HEK293 (cell line): ENCODE results near the gene KRTAP20-2.

Source experiments
- CTCF ChIA-PET: fragments of 350-600 bp; formaldehyde crosslinking; extraction: SDS; loops from one replicate; lab custom pipeline; 2021; ENCODE audit warnings: antibody characterized with exemption; lab: Yijun Ruan, JAX
- POLR2A ChIA-PET: fragments of 300-600 bp; formaldehyde crosslinking; extraction: SDS; loops from one replicate; lab custom pipeline; 2020; ENCODE audit warnings: antibody characterized with exemption, inconsistent platforms; lab: Yijun Ruan, JAX
- H3K27ac ChIP-seq: fragments of 200-500 bp; sonication (Bioruptor generic); 2 replicates; pipeline ENCODE4 v1.5.1; 2014; ENCODE audit warnings: low read depth, low read length, control low read depth, inconsistent platforms; ENCODE audit errors: extremely low read depth
- H3K36me3 ChIP-seq, 2 experiments: fragments of 200-500 bp in 1 of 2; sonication (Bioruptor generic) in 1 of 2; 1 replicate in 1 of 2; 2 replicates in 1 of 2; pipeline ENCODE4 v1.5.1; 2014 to 2017; ENCODE audit warnings: inconsistent platforms in 2 of 2, low read length in 2 of 2; ENCODE audit not compliant: control insufficient read depth in 2 of 2, insufficient read depth in 1 of 2
- H3K4me1 ChIP-seq: fragments of 200-500 bp; sonication (Bioruptor generic); 2 replicates; pipeline ENCODE4 v1.5.1; 2014; ENCODE audit warnings: mild to moderate bottlenecking, low read length, inconsistent platforms; ENCODE audit not compliant: control insufficient read depth, insufficient read depth
- H3K4me3 ChIP-seq: 2 replicates; pipeline ENCODE4 v1.5.1; 2011; ENCODE audit warnings: low read depth, mild to moderate bottlenecking, control low read depth, low read length, moderate library complexity
- H3K9me3 ChIP-seq: fragments of 200-500 bp; sonication (Bioruptor generic); 2 replicates; pipeline ENCODE4 v1.5.1; 2014; ENCODE audit warnings: low read depth, low read length, inconsistent platforms; ENCODE audit not compliant: control insufficient read depth, insufficient read depth
- EGR2 ChIP-seq: fragments of 450-650 bp; formaldehyde crosslinking; IDR thresholded peaks from 2 replicates; pipeline ENCODE4 v1.5.1; 2016; ENCODE audit warnings: low read depth, missing biosample characterization, missing genetic modification characterization
- GLI4 ChIP-seq: fragments of 450-650 bp; formaldehyde crosslinking; IDR thresholded peaks from 2 replicates; pipeline ENCODE4 v1.5.1; 2016; ENCODE audit warnings: missing biosample characterization, missing genetic modification characterization
- GLIS1 ChIP-seq: fragments of 450-650 bp; formaldehyde crosslinking; IDR thresholded peaks from 2 replicates; pipeline ENCODE4 v1.5.1; 2016; ENCODE audit warnings: missing biosample characterization, missing genetic modification characterization
- HOXA7 ChIP-seq: sonication (generic); formaldehyde crosslinking; IDR thresholded peaks from 2 replicates; pipeline ENCODE4 v1.8.1; 2022; ENCODE audit warnings: missing genetic modification reagents, borderline replicate concordance
- IKZF3 ChIP-seq: fragments of 450-650 bp; IDR thresholded peaks from 2 replicates; pipeline ENCODE4 v1.5.0; 2018; ENCODE audit warnings: missing biosample characterization, mild to moderate bottlenecking, missing genetic modification characterization, moderate library complexity
- KLF10 ChIP-seq: fragments of 450-650 bp; IDR thresholded peaks from 2 replicates; pipeline ENCODE4 v1.5.1; 2018; ENCODE audit warnings: missing biosample characterization, mild to moderate bottlenecking, missing genetic modification characterization
- REPIN1 ChIP-seq: fragments of 450-650 bp; formaldehyde crosslinking; IDR thresholded peaks from 2 replicates; pipeline ENCODE4 v1.5.1; 2017; ENCODE audit warnings: missing biosample characterization, missing genetic modification characterization, low read depth
- ZBTB21 ChIP-seq: fragments of 450-650 bp; formaldehyde crosslinking; IDR thresholded peaks from 2 replicates; pipeline ENCODE4 v1.5.1; 2017; ENCODE audit warnings: missing biosample characterization, missing genetic modification characterization
- ZFP37 ChIP-seq: fragments of 450-650 bp; formaldehyde crosslinking; IDR thresholded peaks from 2 replicates; pipeline ENCODE4 v1.5.1; 2016; ENCODE audit warnings: missing biosample characterization, missing genetic modification characterization
- ZNF121 ChIP-seq: fragments of 450-650 bp; formaldehyde crosslinking; IDR thresholded peaks from 2 replicates; pipeline ENCODE4 v1.5.1; 2016; ENCODE audit warnings: missing biosample characterization, missing genetic modification characterization
- ZNF174 ChIP-seq: fragments of 450-650 bp; formaldehyde crosslinking; IDR thresholded peaks from 2 replicates; pipeline ENCODE4 v1.5.0; 2017; ENCODE audit warnings: missing biosample characterization, mild to moderate bottlenecking, missing genetic modification characterization
- ZNF19 ChIP-seq: fragments of 450-650 bp; formaldehyde crosslinking; IDR thresholded peaks from 2 replicates; pipeline ENCODE4; 2016; ENCODE audit warnings: missing biosample characterization, missing genetic modification characterization, low read depth
- ZNF2 ChIP-seq: fragments of 450-650 bp; formaldehyde crosslinking; IDR thresholded peaks from 2 replicates; pipeline ENCODE4 v1.5.1; 2016; ENCODE audit warnings: missing biosample characterization, missing genetic modification characterization
- ZNF24 ChIP-seq: fragments of 450-650 bp; formaldehyde crosslinking; IDR thresholded peaks from 2 replicates; pipeline ENCODE4 v1.5.1; 2016; ENCODE audit warnings: missing biosample characterization, missing genetic modification characterization
- ZNF404 ChIP-seq: fragments of 450-650 bp; formaldehyde crosslinking; IDR thresholded peaks from 2 replicates; pipeline ENCODE4 v1.5.1; 2017; ENCODE audit warnings: missing biosample characterization, missing genetic modification characterization
- ZNF473 ChIP-seq: fragments of 450-650 bp; formaldehyde crosslinking; IDR thresholded peaks from 2 replicates; pipeline ENCODE4 v1.5.1; 2017; ENCODE audit warnings: missing biosample characterization, missing genetic modification characterization
- ZNF488 ChIP-seq: fragments of 450-650 bp; formaldehyde crosslinking; IDR thresholded peaks from 2 replicates; pipeline ENCODE4 v1.5.1; 2016; ENCODE audit warnings: missing biosample characterization, missing genetic modification characterization
- ZNF514 ChIP-seq: fragments of 450-650 bp; formaldehyde crosslinking; IDR thresholded peaks from 2 replicates; pipeline ENCODE4 v1.5.1; 2016; ENCODE audit warnings: missing biosample characterization, missing genetic modification characterization
- ZNF561 ChIP-seq: fragments of 450-650 bp; IDR thresholded peaks from 2 replicates; pipeline ENCODE4 v1.5.1; 2018; ENCODE audit warnings: missing biosample characterization, missing genetic modification characterization, borderline replicate concordance
- ZNF664 ChIP-seq: fragments of 450-650 bp; formaldehyde crosslinking; IDR thresholded peaks from 2 replicates; pipeline ENCODE4 v1.5.1; 2016; ENCODE audit warnings: missing biosample characterization, missing genetic modification characterization
- ZNF747 ChIP-seq: fragments of 450-650 bp; formaldehyde crosslinking; IDR thresholded peaks from 2 replicates; pipeline ENCODE4 v1.5.1; 2016; ENCODE audit warnings: missing biosample characterization, missing genetic modification characterization
- ZNF777 ChIP-seq: fragments of 450-650 bp; formaldehyde crosslinking; IDR thresholded peaks from 2 replicates; pipeline ENCODE4 v1.5.1; 2017; ENCODE audit warnings: missing biosample characterization, missing genetic modification characterization, borderline replicate concordance
- ZNF837 ChIP-seq: fragments of 450-650 bp; formaldehyde crosslinking; IDR thresholded peaks from 2 replicates; pipeline ENCODE4 v1.5.1; 2016; ENCODE audit warnings: missing biosample characterization, missing genetic modification characterization
- TF ChIP-seq, protein P1 (sequence below): fragments of 450-650 bp; formaldehyde crosslinking; IDR thresholded peaks from 2 replicates; pipeline ENCODE4 v1.5.1; 2017; ENCODE audit warnings: missing biosample characterization, missing genetic modification characterization
- TF ChIP-seq, protein P2 (sequence below): IDR thresholded peaks from 2 replicates; pipeline ENCODE4 v1.6.1; 2011; ENCODE audit warnings: mild to moderate bottlenecking, low read depth, low read length, borderline replicate concordance
- TF ChIP-seq, protein P3 (sequence below): fragments of 450-650 bp; formaldehyde crosslinking; IDR thresholded peaks from 2 replicates; pipeline ENCODE4 v1.5.1; 2016; ENCODE audit warnings: missing biosample characterization, missing genetic modification characterization
- TF ChIP-seq, protein P4 (sequence below): fragments of 450-650 bp; formaldehyde crosslinking; IDR thresholded peaks from 2 replicates; pipeline ENCODE4 v1.5.1; 2017; ENCODE audit warnings: missing biosample characterization, mild to moderate bottlenecking, missing genetic modification characterization, moderate library complexity

The KRTAP20-2 gene

GRCh38 chr21:30615199-30615598, 19.8 kb upstream of the KRTAP20-2 start (continued):
- TF ChIP-seq, protein P1, sequence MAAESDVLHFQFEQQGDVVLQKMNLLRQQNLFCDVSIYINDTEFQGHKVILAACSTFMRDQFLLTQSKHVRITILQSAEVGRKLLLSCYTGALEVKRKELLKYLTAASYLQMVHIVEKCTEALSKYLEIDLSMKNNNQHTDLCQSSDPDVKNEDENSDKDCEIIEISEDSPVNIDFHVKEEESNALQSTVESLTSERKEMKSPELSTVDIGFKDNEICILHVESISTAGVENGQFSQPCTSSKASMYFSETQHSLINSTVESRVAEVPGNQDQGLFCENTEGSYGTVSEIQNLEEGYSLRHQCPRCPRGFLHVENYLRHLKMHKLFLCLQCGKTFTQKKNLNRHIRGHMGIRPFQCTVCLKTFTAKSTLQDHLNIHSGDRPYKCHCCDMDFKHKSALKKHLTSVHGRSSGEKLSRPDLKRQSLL (tag by site-specific recombination): no peak
- TF ChIP-seq EGR2 (tag by site-specific recombination) (no peak), ZNF561 (tag by site-specific recombination) (no peak), ZNF488 (tag by site-specific recombination) (no peak), IKZF3 (tag by site-specific recombination) (no peak), ZFP37 (tag by site-specific recombination) (no peak), ZNF404 (no peak), ZNF2 (tag by site-specific recombination) (no peak)
- TF ChIP-seq, protein P2, sequence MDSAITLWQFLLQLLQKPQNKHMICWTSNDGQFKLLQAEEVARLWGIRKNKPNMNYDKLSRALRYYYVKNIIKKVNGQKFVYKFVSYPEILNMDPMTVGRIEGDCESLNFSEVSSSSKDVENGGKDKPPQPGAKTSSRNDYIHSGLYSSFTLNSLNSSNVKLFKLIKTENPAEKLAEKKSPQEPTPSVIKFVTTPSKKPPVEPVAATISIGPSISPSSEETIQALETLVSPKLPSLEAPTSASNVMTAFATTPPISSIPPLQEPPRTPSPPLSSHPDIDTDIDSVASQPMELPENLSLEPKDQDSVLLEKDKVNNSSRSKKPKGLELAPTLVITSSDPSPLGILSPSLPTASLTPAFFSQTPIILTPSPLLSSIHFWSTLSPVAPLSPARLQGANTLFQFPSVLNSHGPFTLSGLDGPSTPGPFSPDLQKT: no peak

DNA sequence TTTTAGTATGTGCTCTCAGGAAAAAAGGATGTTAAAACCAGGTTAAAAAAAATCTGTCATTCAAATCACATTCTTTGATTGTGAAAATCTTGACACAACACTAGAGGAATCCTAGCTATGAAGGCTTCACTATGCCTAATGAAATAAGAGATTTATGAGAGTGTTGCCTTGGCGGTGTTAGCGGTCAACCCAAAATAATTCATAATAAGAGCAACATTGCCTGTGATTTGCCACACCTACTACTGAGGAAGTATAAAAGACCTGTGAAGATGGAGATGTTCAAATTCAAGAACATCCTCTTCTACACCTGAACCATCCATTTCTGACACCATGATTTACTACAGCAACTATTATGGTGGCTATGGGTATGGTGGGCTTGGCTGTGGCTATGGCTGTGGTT, 18.9 kb upstream of the KRTAP20-2 start, which contains the start of gene KRTAP20-1:
Gene KRTAP20-1 (plus strand): TSS at position 301 of the 400 bp plus-strand sequence. CDS start 30 bp downstream, at position 331.
- H3K36me3 ChIP-seq: no peaks in the 10 kb centered on the region
- TF ChIP-seq KLF10 (no peak), ZNF837 (tag by site-specific recombination) (no peak), GLI4 (tag by site-specific recombination) (no peak), HOXA7 (no peak), ZNF473 (tag by site-specific recombination) (no peak), ZNF664 (tag by site-specific recombination) (no peak), ZNF174 (no peak), REPIN1 (tag by site-specific recombination) (no peak), ZNF24 (tag by site-specific recombination) (no peak), ZNF514 (tag by site-specific recombination) (no peak), ZNF121 (no peak), GLIS1 (tag by site-specific recombination) (no peak), ZBTB21 (tag by site-specific recombination) (no peak), ZNF777 (tag by site-specific recombination) (no peak), ZNF747 (tag by site-specific recombination) (no peak), ZNF19 (no peak)
- TF ChIP-seq, protein P3, sequence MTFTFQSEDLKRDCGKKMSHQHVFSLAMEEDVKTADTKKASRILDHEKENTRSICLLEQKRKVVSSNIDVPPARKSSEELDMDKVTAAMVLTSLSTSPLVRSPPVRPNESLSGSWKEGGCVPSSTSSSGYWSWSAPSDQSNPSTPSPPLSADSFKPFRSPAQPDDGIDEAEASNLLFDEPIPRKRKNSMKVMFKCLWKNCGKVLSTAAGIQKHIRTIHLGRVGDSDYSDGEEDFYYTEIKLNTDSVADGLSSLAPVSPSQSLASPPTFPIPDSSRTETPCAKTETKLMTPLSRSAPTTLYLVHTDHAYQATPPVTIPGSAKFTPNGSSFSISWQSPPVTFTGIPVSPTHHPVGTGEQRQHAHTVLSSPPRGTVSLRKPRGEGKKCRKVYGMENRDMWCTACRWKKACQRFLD (tag by site-specific recombination): no peak
- TF ChIP-seq, protein P1 (tag by site-specific recombination): no peak
- TF ChIP-seq, protein P4, sequence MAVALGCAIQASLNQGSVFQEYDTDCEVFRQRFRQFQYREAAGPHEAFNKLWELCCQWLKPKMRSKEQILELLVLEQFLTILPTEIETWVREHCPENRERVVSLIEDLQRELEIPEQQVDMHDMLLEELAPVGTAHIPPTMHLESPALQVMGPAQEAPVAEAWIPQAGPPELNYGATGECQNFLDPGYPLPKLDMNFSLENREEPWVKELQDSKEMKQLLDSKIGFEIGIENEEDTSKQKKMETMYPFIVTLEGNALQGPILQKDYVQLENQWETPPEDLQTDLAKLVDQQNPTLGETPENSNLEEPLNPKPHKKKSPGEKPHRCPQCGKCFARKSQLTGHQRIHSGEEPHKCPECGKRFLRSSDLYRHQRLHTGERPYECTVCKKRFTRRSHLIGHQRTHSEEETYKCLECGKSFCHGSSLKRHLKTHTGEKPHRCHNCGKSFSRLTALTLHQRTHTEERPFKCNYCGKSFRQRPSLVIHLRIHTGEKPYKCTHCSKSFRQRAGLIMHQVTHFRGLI: no peak
- CTCF ChIA-PET: no interaction called here
- POLR2A ChIA-PET: no interaction called here
- H3K27ac ChIP-seq: no peak within 1 kb of the TSS
- H3K9me3 ChIP-seq: no peaks in the 10 kb centered on the region
- no peaks in the 10 kb centered on the region for H3K4me1 ChIP-seq
- no peak within 1 kb of the TSS for H3K4me3 ChIP-seq
